Heart left ventricle (tissue), 13 donors: Measurements from ENCODE around the gene TACC3.

Experiments used
- CTCF ChIP-seq, 12 donors: fragments of 200-600 bp; sonication (generic) in 4 of 12; IDR thresholded peaks; one replicate each; pipeline versions ENCODE4 v1.5.0 to v1.8.0; 2018 to 2022; ENCODE audit warnings: antibody characterized with exemption in 12 of 12, mild to moderate bottlenecking in 5 of 12
- POLR2A ChIP-seq, 2 donors: fragments of 450-650 bp; IDR thresholded peaks; one replicate each; pipeline ENCODE4 v1.6.1; 2017; ENCODE audit warnings: antibody characterized with exemption in 2 of 2, mild to moderate bottlenecking in 2 of 2, moderate library complexity in 2 of 2
- donor health status: ischemic (EF 13 %, LVEDD 7.1; RV severe dilation, severe dysfunction).
- donor health status: DM: no; HTN: yes; CAD: no.
- donor health status: DM: no; HTN: no; CAD: no.
- donor health status: ischemic (EF 25% LVEDD 6.9; RV normal size, moderate dysfunction).
- donor health status: ischemic (EF 25% LVEDD 5.7; RV mildly dilated, moderate dysfunction).
- donor health status: ischemic (EF 35%, LVEDD 5.7; RV mildly dilated, moderate dysfunction).
- donor health status: nonischemic (EF 11% LVEDD 7.7; RV severe dilation, severe dysfunction).
- donor health status: DM: yes; HTN: yes; CAD: no.
- donor health status: PGD.
- donor health status: ischemic (EF 29% LVEDD 5.4; RV normal size, mild dysfunction).
- donor health status: nonischemic (EF 23%, LVEDD 6.1; RV moderate dilation, normal function).

DNA sequence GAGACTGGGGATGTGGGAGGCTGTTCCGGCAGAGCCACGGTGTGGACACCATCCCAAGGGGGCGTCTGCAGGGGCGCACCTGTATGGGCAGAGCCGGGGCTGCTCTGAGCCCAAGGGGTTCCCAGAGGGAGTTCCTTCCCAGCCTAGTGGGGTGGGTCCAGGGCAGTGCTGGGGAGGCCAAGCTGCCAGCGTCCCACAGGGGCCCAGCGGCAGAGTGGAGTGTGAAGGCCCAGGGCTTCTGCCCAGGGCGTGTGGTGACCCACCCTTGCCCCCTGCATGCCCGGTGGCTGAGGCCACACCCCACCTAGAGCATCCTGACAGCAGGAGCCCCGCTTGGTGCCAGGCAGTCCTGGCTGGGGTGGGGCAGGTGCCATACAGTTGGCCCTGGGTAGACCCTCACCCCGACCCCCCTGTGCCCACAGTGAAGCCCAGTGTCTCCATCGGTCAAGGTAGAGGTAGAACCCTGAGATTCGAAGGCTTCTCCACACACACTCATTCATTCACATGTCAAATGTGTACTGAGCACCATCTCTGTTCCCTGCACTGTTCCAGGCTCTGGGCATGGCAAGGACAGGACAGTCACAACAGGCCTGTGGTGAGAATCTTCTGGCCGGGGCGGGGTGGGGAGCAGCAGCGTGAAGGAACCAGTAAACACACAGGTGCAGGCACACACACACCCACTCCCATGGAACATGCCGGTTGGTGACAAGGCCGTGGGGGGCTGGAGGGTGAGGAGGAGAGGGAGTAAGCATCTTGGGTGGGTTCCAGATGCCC, 29.2 kb downstream of the TACC3 start:
- TF ChIP-seq CTCF (IDR thresholded peaks at IDR 0.05): no peak
- TF ChIP-seq POLR2A (IDR thresholded peaks at IDR 0.05): no peak
